Measurements from ENCODE around the gene BICD1. TPM values are rescaled to one million over a fixed set of nuclear protein-coding genes. Genes with fewer than 3 reads are reported as not detected.

BICD1 gene
- total and polyA plus RNA-seq, 10 donors: 8.5 to 62.9 (median 44.2) TPM

DNA sequence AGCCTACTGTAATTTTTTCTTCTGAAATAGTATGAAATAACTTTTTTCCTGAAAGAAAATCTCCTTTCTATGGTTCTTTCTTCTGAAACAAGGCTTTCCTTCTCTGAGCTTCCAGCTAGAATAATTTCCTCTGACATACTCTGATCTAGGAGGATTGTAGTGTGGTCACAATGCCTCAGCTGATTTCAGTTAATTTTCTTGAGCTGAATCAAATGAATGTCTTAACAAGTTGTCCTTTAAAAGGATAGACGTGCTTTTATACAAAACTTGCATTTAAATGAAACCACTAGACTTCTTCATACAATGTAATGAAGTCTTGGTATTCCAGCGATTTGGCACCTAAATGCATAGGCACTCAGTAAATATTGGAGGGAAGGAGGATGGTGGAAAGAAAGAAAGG is 94.4 kb downstream of the BICD1 start:
- TF ChIP-seq POLR2AphosphoS5 (IDR thresholded peaks at IDR 0.05): no peak
- TF ChIP-seq POLR2A (IDR thresholded peaks at IDR 0.05): no peak
- TF ChIP-seq, protein P1, sequence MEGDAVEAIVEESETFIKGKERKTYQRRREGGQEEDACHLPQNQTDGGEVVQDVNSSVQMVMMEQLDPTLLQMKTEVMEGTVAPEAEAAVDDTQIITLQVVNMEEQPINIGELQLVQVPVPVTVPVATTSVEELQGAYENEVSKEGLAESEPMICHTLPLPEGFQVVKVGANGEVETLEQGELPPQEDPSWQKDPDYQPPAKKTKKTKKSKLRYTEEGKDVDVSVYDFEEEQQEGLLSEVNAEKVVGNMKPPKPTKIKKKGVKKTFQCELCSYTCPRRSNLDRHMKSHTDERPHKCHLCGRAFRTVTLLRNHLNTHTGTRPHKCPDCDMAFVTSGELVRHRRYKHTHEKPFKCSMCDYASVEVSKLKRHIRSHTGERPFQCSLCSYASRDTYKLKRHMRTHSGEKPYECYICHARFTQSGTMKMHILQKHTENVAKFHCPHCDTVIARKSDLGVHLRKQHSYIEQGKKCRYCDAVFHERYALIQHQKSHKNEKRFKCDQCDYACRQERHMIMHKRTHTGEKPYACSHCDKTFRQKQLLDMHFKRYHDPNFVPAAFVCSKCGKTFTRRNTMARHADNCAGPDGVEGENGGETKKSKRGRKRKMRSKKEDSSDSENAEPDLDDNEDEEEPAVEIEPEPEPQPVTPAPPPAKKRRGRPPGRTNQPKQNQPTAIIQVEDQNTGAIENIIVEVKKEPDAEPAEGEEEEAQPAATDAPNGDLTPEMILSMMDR (IDR thresholded peaks at IDR 0.05 in 8 of 11, conservative IDR thresholded peaks at IDR 0.05 in 3 of 11): no peak
- H3K27ac ChIP-seq: no peak overlapping the region
- H3K36me3 ChIP-seq: no peaks in the 10 kb centered on the region
- no peaks in the 10 kb centered on the region for H3K27me3 ChIP-seq (replicated peaks in 1 of 7)
- no peak for DNase-seq
- H3K4me1 ChIP-seq: no peaks in the 10 kb centered on the region
- H3K4me3 ChIP-seq: no peak overlapping the region
- peaks cover 0 to 3% (median 2%) of the 10 kb centered on the region in 8 donors for H3K9me3 ChIP-seq
- 86 to 93% (median 89%) methylated on average over 2 of the region's 2 CpGs for WGBS, 5 donors
- intact Hi-C loops (cut with DNase I; ENCODE audit: low total_unique reads): no loop called here

DNA sequence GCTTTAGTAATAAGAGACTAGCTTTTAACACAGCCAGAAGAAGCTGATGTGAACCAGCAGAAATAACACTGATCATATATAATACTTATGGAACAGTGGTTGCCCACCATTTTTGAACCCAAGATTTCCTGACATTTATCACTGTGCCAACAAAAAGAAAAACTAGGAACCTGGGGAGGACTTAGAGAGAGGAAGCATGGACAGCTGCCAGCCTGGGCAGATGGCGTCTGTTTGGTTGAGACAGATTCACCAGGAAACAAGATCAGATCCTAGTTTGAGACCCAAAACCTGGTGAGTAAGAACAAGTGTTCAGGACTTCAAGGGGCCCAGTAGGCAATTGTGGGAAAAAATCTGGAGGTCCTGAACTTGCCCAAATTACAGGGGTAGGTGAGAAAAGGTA is 95.3 kb downstream of the BICD1 start:
- no peak overlapping the region for H3K27ac ChIP-seq
- no peaks in the 10 kb centered on the region for H3K4me1 ChIP-seq
- no peak for TF ChIP-seq POLR2A (IDR thresholded peaks at IDR 0.05)
- TF ChIP-seq, protein P1 (IDR thresholded peaks at IDR 0.05 in 8 of 11, conservative IDR thresholded peaks at IDR 0.05 in 3 of 11): no peak
- TF ChIP-seq POLR2AphosphoS5 (IDR thresholded peaks at IDR 0.05): no peak
- intact Hi-C loops (cut with DNase I; ENCODE audit: low total_unique reads): no loop called here
- no peaks in the 10 kb centered on the region for H3K36me3 ChIP-seq
- no peak for DNase-seq
- H3K4me3 ChIP-seq: no peak overlapping the region
- no peaks in the 10 kb centered on the region for H3K27me3 ChIP-seq (replicated peaks in 1 of 7)
- H3K9me3 ChIP-seq: no peaks in the 10 kb centered on the region
- WGBS, 5 donors: 52 to 68% (median 63%) methylated on average over 1 of the region's 1 CpG

DNA sequence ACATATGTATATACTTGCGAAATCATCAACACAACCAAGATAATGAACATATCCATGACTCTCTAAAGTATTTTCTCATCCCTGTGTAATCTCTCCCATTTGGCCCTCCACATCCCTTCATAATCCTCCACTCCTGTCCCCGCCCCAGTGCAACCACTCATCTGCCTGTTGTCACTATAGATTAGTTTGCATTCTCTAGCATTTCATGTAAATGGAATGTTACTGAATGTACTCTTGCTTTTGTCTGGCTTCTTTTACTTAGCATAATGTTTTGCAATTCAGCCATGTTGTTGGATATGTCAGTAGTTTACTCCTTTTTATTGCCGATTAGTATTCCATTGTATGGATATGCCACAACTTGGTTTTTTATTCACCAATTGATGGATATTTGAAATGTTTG is 99.1 kb downstream of the BICD1 start:
- H3K27me3 ChIP-seq (replicated peaks in 1 of 7): no peaks in the 10 kb centered on the region
- H3K36me3 ChIP-seq: no peaks in the 10 kb centered on the region
- 97 to 99% (median 97%) methylated on average over 3 of the region's 3 CpGs for WGBS, 5 donors
- no peak for DNase-seq
- H3K4me1 ChIP-seq: peaks cover 0 to under 1% (median 0%) of the 10 kb centered on the region in 6 donors
- TF ChIP-seq POLR2A (IDR thresholded peaks at IDR 0.05): no peak
- intact Hi-C loops (cut with DNase I; ENCODE audit: low total_unique reads): no loop called here
- no peak overlapping the region for H3K4me3 ChIP-seq
- H3K9me3 ChIP-seq: no peaks in the 10 kb centered on the region
- H3K27ac ChIP-seq: no peak overlapping the region

DNA sequence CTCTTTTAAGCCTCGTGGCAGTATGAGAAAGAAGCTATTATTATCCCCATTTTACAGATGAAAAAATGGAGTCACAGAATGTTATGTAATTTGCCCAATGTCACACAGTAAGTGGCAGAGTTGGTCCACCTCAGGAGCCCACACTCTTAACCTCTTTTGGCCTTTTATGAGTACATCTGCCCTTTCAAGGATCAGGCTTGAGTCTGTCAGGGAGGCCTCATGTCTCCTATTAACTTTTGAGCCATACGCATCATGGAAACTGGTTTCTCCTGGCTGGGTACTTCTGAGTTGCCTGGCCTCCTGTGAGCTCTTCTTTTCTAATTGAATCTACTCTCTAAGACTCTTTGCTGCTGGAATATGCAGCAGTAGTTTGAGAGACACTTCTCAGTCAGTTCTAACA is 101.7 kb downstream of the BICD1 start:
- DNase-seq: no peak
- Histone ChIP-seq H3K9me3 (no peaks in the 10 kb centered on the region), H3K27me3 (replicated peaks in 1 of 7) (no peaks in the 10 kb centered on the region), H3K36me3 (no peaks in the 10 kb centered on the region), H3K4me1 (peaks cover 0 to 7% (median 0%) of the 10 kb centered on the region in 6 donors), H3K27ac (no peak overlapping the region), H3K4me3 (no peak overlapping the region)
- 67 to 84% (median 74%) methylated on average over 2 of the region's 2 CpGs for WGBS, 5 donors
- intact Hi-C loops (cut with DNase I; ENCODE audit: low total_unique reads): no loop called here
- TF ChIP-seq POLR2AphosphoS5 (IDR thresholded peaks at IDR 0.05) (no peak), POLR2A (IDR thresholded peaks at IDR 0.05) (no peak)
- TF ChIP-seq, protein P1 (IDR thresholded peaks at IDR 0.05 in 8 of 11, conservative IDR thresholded peaks at IDR 0.05 in 3 of 11): no peak

Measured in spleen (tissue), 11 donors.